NCI-H2029 (cell line): ENCODE results near the gene PRPF6.

Experiments
- DNase-seq: peaks from one replicate; lab custom pipeline; 2025; lab: John Stamatoyannopoulos, UW

Gene PRPF6

GRCh38 chr20:64064145-64064698 lies 83.3 kb downstream of the PRPF6 start:
- no peak for DNase-seq

GRCh38 chr20:64065062-64065973 lies 84.4 kb downstream of the PRPF6 start:
- no peak for DNase-seq

- DNase-seq = no peak
These were observed 85.0 kb downstream of the PRPF6 start for GRCh38 chr20:64065974-64066343.

GRCh38 chr20:64067005-64067632 lies 86.2 kb downstream of the PRPF6 start:
- no peak for DNase-seq

- DNase-seq = no peak
These were observed 86.9 kb downstream of the PRPF6 start for GRCh38 chr20:64067733-64068307.

GRCh38 chr20:64068386-64069208 lies 87.7 kb downstream of the PRPF6 start:
- DNase-seq = no peak

GRCh38 chr20:64069209-64069613 lies 88.3 kb downstream of the PRPF6 start:
- no peak for DNase-seq

- DNase-seq = no peak
These were observed 88.8 kb downstream of the PRPF6 start for GRCh38 chr20:64069614-64070243.

GRCh38 chr20:64070244-64070993 lies 89.5 kb downstream of the PRPF6 start:
- no peak for DNase-seq

- DNase-seq = no peak
These were observed 90.7 kb downstream of the PRPF6 start for GRCh38 chr20:64071341-64072332.

GRCh38 chr20:64072498-64073063 lies 91.6 kb downstream of the PRPF6 start:
- no peak for DNase-seq

GRCh38 chr20:64073476-64074183 lies 92.7 kb downstream of the PRPF6 start:
- no peak for DNase-seq

- no peak for DNase-seq
These were observed 93.4 kb downstream of the PRPF6 start for GRCh38 chr20:64074184-64074789.

GRCh38 chr20:64074963-64075362 lies 94.0 kb downstream of the PRPF6 start:
- no peak for DNase-seq

- DNase-seq = no peak
These were observed 94.6 kb downstream of the PRPF6 start for GRCh38 chr20:64075556-64075955.

- DNase-seq = no peak
These were observed 95.4 kb downstream of the PRPF6 start for GRCh38 chr20:64076061-64076997.

GRCh38 chr20:64077094-64077493 lies 96.2 kb downstream of the PRPF6 start:
- DNase-seq = no peak
